Heart right ventricle (tissue), 16 donors: Measurements from ENCODE around the gene GAK. TPM values are rescaled to one million over a fixed set of nuclear protein-coding genes. Genes with fewer than 3 reads are reported as not detected.

Experiments used
- ATAC-seq, 8 donors: fragments of 200-7000 bp; cut with Tn5 transposase; one replicate each; pipeline ENCODE4 v1.9.1; 2020; ENCODE audit warnings: mild to moderate bottlenecking in 8 of 8, moderate library complexity in 8 of 8, moderate number of reproducible peaks in 1 of 8
- DNase-seq, 2 donors: peaks; one replicate each; pipeline ENCODE4 v3.0.0-alpha.2; 2020
- H3K27ac ChIP-seq, 10 donors: fragments of 200-600 bp; sonication (generic) in 2 of 10; one replicate each; pipeline versions ENCODE4 v1.5.0 to v1.8.0; 2020 to 2022; ENCODE audit warnings: mild to moderate bottlenecking in 3 of 10
- H3K27me3 ChIP-seq, 7 donors: fragments of 200-600 bp; one replicate each; pipeline ENCODE4 v1.8.0; 2021 to 2022; ENCODE audit warnings: mild to moderate bottlenecking in 2 of 7
- H3K36me3 ChIP-seq, 9 donors: fragments of 200-600 bp; sonication (generic) in 1 of 9; one replicate each; pipeline versions ENCODE4 v1.5.0 to v1.8.0; 2020 to 2022; ENCODE audit warnings: mild to moderate bottlenecking in 2 of 9
- H3K4me1 ChIP-seq, 9 donors: fragments of 200-600 bp; sonication (generic) in 1 of 9; one replicate each; pipeline versions ENCODE4 v1.5.0 to v1.8.0; 2020 to 2022; ENCODE audit warnings: mild to moderate bottlenecking in 4 of 9
- H3K4me3 ChIP-seq, 10 donors: fragments of 200-600 bp; sonication (generic) in 2 of 10; one replicate each; pipeline versions ENCODE4 v1.5.0 to v1.8.0; 2020 to 2022; ENCODE audit warnings: mild to moderate bottlenecking in 7 of 10, moderate library complexity in 2 of 10
- H3K9me3 ChIP-seq, 11 donors: fragments of 200-600 bp in 10 of 11; sonication (generic) in 2 of 11; one replicate each; pipeline versions ENCODE4 v1.5.0 to v1.8.0; 2013 to 2022; ENCODE audit warnings: mild to moderate bottlenecking in 2 of 11, control low read depth in 1 of 11, moderate library complexity in 1 of 11
- CTCF ChIP-seq, 9 donors: fragments of 200-600 bp; sonication (generic) in 2 of 9; IDR thresholded peaks; one replicate each; pipeline versions ENCODE4 v1.5.0 to v1.8.0; 2021 to 2022; ENCODE audit warnings: antibody characterized with exemption in 9 of 9, mild to moderate bottlenecking in 5 of 9, moderate library complexity in 1 of 9
- WGBS, 2 donors: extraction: QIAGEN DNeasy Blood & Tissue Kit; methylation state at CpG; one replicate each; pipeline ENCODE4 v1.1.7; 2013; ENCODE audit warnings: inconsistent platforms in 1 of 2; 5-methylcytosine and 5-hydroxymethylcytosine counted together
- intact Hi-C, 10 donors: fragments of 100-400 bp; cut with DNase I; formaldehyde crosslinking; loops; one replicate each; pipeline versions ENCODE4 v1.11.1 to v1.14.2; 2022
- polyA plus RNA-seq, 2 donors: library from polyadenylated mRNA; stranded (reverse); fragments of 200-250 nt; gene quantifications; one replicate each; pipeline ENCODE4 v1.2.3, GENCODE V29; 2013
- total RNA-seq, 10 donors: library from RNA; stranded (reverse); fragmentation: NEBNext Ultra II Directional in 3 of 10; extraction: Animal tissue kit (Norgen Biotek cat#: 25700) in 3 of 10; gene quantifications; one replicate each; pipeline versions ENCODE4 v1.2.1 to v1.2.4, GENCODE V29; 2021 to 2023
- donor health status: Arrhythmogenic right ventricular cardiomyopathy.
- donor health status: ischemic (EF 13 %, LVEDD 7.1; RV severe dilation, severe dysfunction).
- donor health status: healthy with polysubstance abuse.
- donor health status: DM: no; HTN: yes; CAD: no.
- donor health status: DM: no; HTN: no; CAD: no.
- donor health status: ischemic (EF 25% LVEDD 6.9; RV normal size, moderate dysfunction).
- donor health status: ischemic (EF 25% LVEDD 5.7; RV mildly dilated, moderate dysfunction).
- donor health status: healthy.
- donor health status: DM: yes; HTN: yes; CAD: no.
- donor health status: Ischemic cardiomyopathy.
- donor health status: ischemic (EF 35%, LVEDD 5.7; RV mildly dilated, moderate dysfunction).
- donor health status: nonischemic (EF 11% LVEDD 7.7; RV severe dilation, severe dysfunction).
- donor health status: DM: yes; HTN: yes; CAD: no.
- donor health status: PGD.
- donor health status: ischemic (EF 29% LVEDD 5.4; RV normal size, mild dysfunction).
- donor health status: nonischemic (EF 23%, LVEDD 6.1; RV moderate dilation, normal function).

The GAK gene
- total and polyA plus RNA-seq, 12 donors, result 21.0 to 105 (median 29.2) TPM

GRCh38 chr4:876780-877179 lies 55.3 kb downstream of the GAK start:
- no peak for ATAC-seq
- no peaks in the 10 kb centered on the region for H3K27me3 ChIP-seq
- H3K4me1 ChIP-seq, result no peaks in the 10 kb centered on the region
- intact Hi-C loops, result no loop called here
- 89 to 94% methylated on average over 24 of the region's 24 CpGs for WGBS, 2 donors
- no peak for DNase-seq
- H3K36me3 ChIP-seq, result peaks cover 0 to 100% (median 52%) of the 10 kb centered on the region in 9 donors
- H3K4me3 ChIP-seq, result no peak overlapping the region
- no peaks in the 10 kb centered on the region for H3K9me3 ChIP-seq
- TF ChIP-seq CTCF (IDR thresholded peaks at IDR 0.05), result peak in 3 of 9 donors; percentile 11 to 26 (median 11)
- no peak overlapping the region for H3K27ac ChIP-seq

- WGBS, 2 donors, result 89 to 92% methylated on average over 26 of the region's 26 CpGs
Observed at GRCh38 chr4:875818-876423, 56.2 kb downstream of the GAK start.

GRCh38 chr4:874971-875817 lies 56.9 kb downstream of the GAK start:
- intact Hi-C loops, result no loop called here
- no peak for TF ChIP-seq CTCF (IDR thresholded peaks at IDR 0.05)

More at GRCh38 chr4:875818-876423, 56.2 kb downstream of the GAK start:
- no peak for ATAC-seq
- DNase-seq, result no peak
- Histone ChIP-seq H3K27me3 (no peaks in the 10 kb centered on the region), H3K4me3 (no peak overlapping the region), H3K9me3 (no peaks in the 10 kb centered on the region), H3K4me1 (no peaks in the 10 kb centered on the region), H3K36me3 (peaks cover 0 to 100% (median 44%) of the 10 kb centered on the region in 9 donors), H3K27ac (no peak overlapping the region)
- no peak for TF ChIP-seq CTCF (IDR thresholded peaks at IDR 0.05)
- intact Hi-C loops, result no loop called here

GRCh38 chr4:874056-874455 lies 58.1 kb downstream of the GAK start:
- intact Hi-C loops, result no loop called here
- no peak for ATAC-seq
- Histone ChIP-seq H3K9me3 (no peaks in the 10 kb centered on the region), H3K36me3 (peaks cover 0 to 97% (median 43%) of the 10 kb centered on the region in 9 donors), H3K4me3 (no peak overlapping the region), H3K27ac (no peak overlapping the region), H3K27me3 (no peaks in the 10 kb centered on the region), H3K4me1 (no peaks in the 10 kb centered on the region)
- TF ChIP-seq CTCF (IDR thresholded peaks at IDR 0.05), result no peak
- no peak for DNase-seq
- WGBS, 2 donors, result 90 to 92% methylated on average over 9 of the region's 9 CpGs

More at GRCh38 chr4:874971-875817, 56.9 kb downstream of the GAK start:
- Histone ChIP-seq H3K4me3 (no peak overlapping the region), H3K27ac (no peak overlapping the region), H3K27me3 (no peaks in the 10 kb centered on the region), H3K36me3 (peaks cover 0 to 100% (median 46%) of the 10 kb centered on the region in 9 donors), H3K4me1 (no peaks in the 10 kb centered on the region), H3K9me3 (no peaks in the 10 kb centered on the region)
- DNase-seq, result no peak
- no peak for ATAC-seq
- 87 to 90% methylated on average over 17 of the region's 17 CpGs for WGBS, 2 donors
